Measurements from ENCODE around the gene ABCG1.

DNA sequence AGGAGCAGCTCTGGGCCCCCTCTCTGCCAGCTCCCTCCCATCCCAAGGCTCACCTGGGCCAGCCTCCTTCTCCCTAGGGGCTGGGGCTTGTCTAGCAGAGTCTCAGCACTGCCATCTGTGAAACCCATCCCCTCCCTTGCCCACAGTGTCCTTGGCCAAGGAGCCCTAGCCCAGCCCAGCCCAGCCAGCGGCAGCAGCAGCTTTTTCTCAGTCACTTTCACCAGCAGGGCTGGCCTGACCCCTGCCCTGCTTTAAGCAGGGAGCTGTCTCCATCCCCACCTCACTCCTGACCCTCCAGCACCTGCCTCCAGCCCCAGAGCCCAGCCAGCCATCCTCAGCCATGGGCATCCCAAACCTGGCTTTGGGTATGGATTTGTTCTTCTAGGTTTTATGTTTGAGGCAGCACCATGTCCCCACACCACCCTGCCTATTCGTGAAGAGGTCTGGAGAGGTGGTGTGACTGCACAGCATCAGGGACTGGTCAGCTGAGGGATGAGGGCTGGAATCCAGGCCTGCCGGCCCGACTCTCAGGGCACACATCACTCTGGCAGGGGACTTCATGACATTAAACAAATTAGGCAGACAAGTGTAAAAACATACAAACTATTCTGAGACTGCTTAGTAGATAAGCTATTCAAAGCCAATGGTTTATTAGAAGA lies 36.1 kb upstream of the ABCG1 start:
- TF ChIP-seq, protein P1, sequence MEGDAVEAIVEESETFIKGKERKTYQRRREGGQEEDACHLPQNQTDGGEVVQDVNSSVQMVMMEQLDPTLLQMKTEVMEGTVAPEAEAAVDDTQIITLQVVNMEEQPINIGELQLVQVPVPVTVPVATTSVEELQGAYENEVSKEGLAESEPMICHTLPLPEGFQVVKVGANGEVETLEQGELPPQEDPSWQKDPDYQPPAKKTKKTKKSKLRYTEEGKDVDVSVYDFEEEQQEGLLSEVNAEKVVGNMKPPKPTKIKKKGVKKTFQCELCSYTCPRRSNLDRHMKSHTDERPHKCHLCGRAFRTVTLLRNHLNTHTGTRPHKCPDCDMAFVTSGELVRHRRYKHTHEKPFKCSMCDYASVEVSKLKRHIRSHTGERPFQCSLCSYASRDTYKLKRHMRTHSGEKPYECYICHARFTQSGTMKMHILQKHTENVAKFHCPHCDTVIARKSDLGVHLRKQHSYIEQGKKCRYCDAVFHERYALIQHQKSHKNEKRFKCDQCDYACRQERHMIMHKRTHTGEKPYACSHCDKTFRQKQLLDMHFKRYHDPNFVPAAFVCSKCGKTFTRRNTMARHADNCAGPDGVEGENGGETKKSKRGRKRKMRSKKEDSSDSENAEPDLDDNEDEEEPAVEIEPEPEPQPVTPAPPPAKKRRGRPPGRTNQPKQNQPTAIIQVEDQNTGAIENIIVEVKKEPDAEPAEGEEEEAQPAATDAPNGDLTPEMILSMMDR (conservative IDR thresholded peaks at IDR 0.05) = no peak
- TF ChIP-seq EZH2 (IDR thresholded peaks at IDR 0.05; ENCODE audit: low read depth) = no peak
